Measurements from ENCODE around the gene ARID1B. TPM values are rescaled to one million over a fixed set of nuclear protein-coding genes. Genes with fewer than 3 reads are reported as not detected.

The ARID1B gene
- total and polyA plus RNA-seq, 2 experiments from 2014 or later: 32.9 to 67.0 TPM

GRCh38 chr6:156909212-156910010 is 132.2 kb downstream of the ARID1B start:
- Histone ChIP-seq H3K4me2 (no peak overlapping the region), H3K27me3 (no peaks in the 10 kb centered on the region), H3K4me1 (ENCODE audit: insufficient read depth) (no peaks in the 10 kb centered on the region), H3K36me3 (replicated peaks; ENCODE audit: insufficient read depth, low read depth) (no peaks in the 10 kb centered on the region), H2AFZ (no peak overlapping the region), H3K27ac (no peak overlapping the region), H4K20me1 (ENCODE audit: insufficient read depth, poor library complexity, severe bottlenecking) (peaks cover 16% of the 10 kb centered on the region), H3K4me3 (no peak overlapping the region), H3K79me2 (peaks cover 66% of the 10 kb centered on the region), H3K9me3 (ENCODE audit: low read depth) (no peaks in the 10 kb centered on the region), H3K9me2 (replicated peaks; ENCODE audit: insufficient read depth) (no peaks in the 10 kb centered on the region)
- no peak for DNase-seq (ENCODE audit: low spot score)
- WGBS (ENCODE audit: low lambda C conversion rate, missing lambda C conversion rate): 90% methylated on average over 10 of the region's 10 CpGs
- TF ChIP-seq EZH2 (IDR thresholded peaks at IDR 0.05; ENCODE audit: borderline replicate concordance) (no peak), EZH2phosphoT487 (IDR thresholded peaks at IDR 0.05; ENCODE audit: low read depth, severe bottlenecking, unreplicated experiment) (no peak)
- TF ChIP-seq, protein P1, sequence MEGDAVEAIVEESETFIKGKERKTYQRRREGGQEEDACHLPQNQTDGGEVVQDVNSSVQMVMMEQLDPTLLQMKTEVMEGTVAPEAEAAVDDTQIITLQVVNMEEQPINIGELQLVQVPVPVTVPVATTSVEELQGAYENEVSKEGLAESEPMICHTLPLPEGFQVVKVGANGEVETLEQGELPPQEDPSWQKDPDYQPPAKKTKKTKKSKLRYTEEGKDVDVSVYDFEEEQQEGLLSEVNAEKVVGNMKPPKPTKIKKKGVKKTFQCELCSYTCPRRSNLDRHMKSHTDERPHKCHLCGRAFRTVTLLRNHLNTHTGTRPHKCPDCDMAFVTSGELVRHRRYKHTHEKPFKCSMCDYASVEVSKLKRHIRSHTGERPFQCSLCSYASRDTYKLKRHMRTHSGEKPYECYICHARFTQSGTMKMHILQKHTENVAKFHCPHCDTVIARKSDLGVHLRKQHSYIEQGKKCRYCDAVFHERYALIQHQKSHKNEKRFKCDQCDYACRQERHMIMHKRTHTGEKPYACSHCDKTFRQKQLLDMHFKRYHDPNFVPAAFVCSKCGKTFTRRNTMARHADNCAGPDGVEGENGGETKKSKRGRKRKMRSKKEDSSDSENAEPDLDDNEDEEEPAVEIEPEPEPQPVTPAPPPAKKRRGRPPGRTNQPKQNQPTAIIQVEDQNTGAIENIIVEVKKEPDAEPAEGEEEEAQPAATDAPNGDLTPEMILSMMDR (IDR thresholded peaks at IDR 0.05; ENCODE audit: poor library complexity): no peak

- no peaks in the 10 kb centered on the region for H3K27me3 ChIP-seq
Observed at GRCh38 chr6:156910011-156910334, 132.8 kb downstream of the ARID1B start.

DNA sequence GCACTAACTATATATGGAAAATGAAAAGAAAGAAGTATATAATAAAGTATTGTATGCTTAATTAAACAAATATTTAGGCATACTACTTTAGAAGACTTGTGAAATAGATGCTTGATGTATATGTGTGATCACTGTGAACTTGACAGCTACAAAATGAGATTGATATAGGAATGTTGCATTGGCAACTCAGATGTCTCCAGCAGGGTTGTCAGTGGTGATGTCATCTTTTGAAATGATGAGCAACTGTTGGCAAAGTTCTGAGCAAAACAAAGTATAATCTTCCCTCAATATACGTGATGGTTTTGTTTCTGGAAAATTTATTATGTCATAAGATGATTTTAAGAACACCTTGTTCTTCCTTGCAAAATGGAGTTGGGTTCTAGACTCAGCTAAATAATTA is 133.8 kb downstream of the ARID1B start:
- H3K79me2 ChIP-seq: peaks cover 73% of the 10 kb centered on the region

More at GRCh38 chr6:156910011-156910334, 132.8 kb downstream of the ARID1B start:
- Histone ChIP-seq H3K4me1 (ENCODE audit: insufficient read depth) (no peaks in the 10 kb centered on the region), H3K27ac (no peak overlapping the region), H2AFZ (no peak overlapping the region), H3K9me3 (ENCODE audit: low read depth) (no peaks in the 10 kb centered on the region), H3K4me2 (no peak overlapping the region), H3K9me2 (replicated peaks; ENCODE audit: insufficient read depth) (no peaks in the 10 kb centered on the region), H3K79me2 (peaks cover 67% of the 10 kb centered on the region), H3K4me3 (no peak overlapping the region), H3K36me3 (replicated peaks; ENCODE audit: insufficient read depth, low read depth) (no peaks in the 10 kb centered on the region), H4K20me1 (ENCODE audit: insufficient read depth, poor library complexity, severe bottlenecking) (peaks cover 16% of the 10 kb centered on the region)
- no peak for DNase-seq (ENCODE audit: low spot score)
- TF ChIP-seq, protein P1 (IDR thresholded peaks at IDR 0.05; ENCODE audit: poor library complexity): no peak
- TF ChIP-seq EZH2phosphoT487 (IDR thresholded peaks at IDR 0.05; ENCODE audit: low read depth, severe bottlenecking, unreplicated experiment) (no peak), EZH2 (IDR thresholded peaks at IDR 0.05; ENCODE audit: borderline replicate concordance) (no peak)
- 98% methylated on average over 4 of the region's 4 CpGs for WGBS (ENCODE audit: low lambda C conversion rate, missing lambda C conversion rate)

More for the DNA sequence above, 133.8 kb downstream of the ARID1B start:
- Histone ChIP-seq H3K4me3 (no peak overlapping the region), H3K27me3 (no peaks in the 10 kb centered on the region), H4K20me1 (ENCODE audit: insufficient read depth, poor library complexity, severe bottlenecking) (peaks cover 16% of the 10 kb centered on the region), H3K36me3 (replicated peaks; ENCODE audit: insufficient read depth, low read depth) (no peaks in the 10 kb centered on the region), H3K27ac (no peak overlapping the region), H2AFZ (no peak overlapping the region), H3K9me3 (ENCODE audit: low read depth) (no peaks in the 10 kb centered on the region), H3K4me2 (no peak overlapping the region), H3K4me1 (ENCODE audit: insufficient read depth) (no peaks in the 10 kb centered on the region), H3K9me2 (replicated peaks; ENCODE audit: insufficient read depth) (no peaks in the 10 kb centered on the region)
- TF ChIP-seq EZH2phosphoT487 (IDR thresholded peaks at IDR 0.05; ENCODE audit: low read depth, severe bottlenecking, unreplicated experiment) (no peak), EZH2 (IDR thresholded peaks at IDR 0.05; ENCODE audit: borderline replicate concordance) (no peak)
- TF ChIP-seq, protein P1 (IDR thresholded peaks at IDR 0.05; ENCODE audit: poor library complexity): no peak
- no peak for DNase-seq (ENCODE audit: low spot score)
- 89% methylated on average over 1 of the region's 1 CpG for WGBS (ENCODE audit: low lambda C conversion rate, missing lambda C conversion rate)
